ENCODE measurements around the gene ATP5PD.
"Not testable (repeated sequence)": the region's sequence is repeated elsewhere in the genome, so short reads cannot be mapped to it uniquely, and the experiment has no call there.

GRCh38 chr17:75071478-75072271 lies 24.9 kb upstream of the ATP5PD start:
- TF ChIP-seq, protein P1, sequence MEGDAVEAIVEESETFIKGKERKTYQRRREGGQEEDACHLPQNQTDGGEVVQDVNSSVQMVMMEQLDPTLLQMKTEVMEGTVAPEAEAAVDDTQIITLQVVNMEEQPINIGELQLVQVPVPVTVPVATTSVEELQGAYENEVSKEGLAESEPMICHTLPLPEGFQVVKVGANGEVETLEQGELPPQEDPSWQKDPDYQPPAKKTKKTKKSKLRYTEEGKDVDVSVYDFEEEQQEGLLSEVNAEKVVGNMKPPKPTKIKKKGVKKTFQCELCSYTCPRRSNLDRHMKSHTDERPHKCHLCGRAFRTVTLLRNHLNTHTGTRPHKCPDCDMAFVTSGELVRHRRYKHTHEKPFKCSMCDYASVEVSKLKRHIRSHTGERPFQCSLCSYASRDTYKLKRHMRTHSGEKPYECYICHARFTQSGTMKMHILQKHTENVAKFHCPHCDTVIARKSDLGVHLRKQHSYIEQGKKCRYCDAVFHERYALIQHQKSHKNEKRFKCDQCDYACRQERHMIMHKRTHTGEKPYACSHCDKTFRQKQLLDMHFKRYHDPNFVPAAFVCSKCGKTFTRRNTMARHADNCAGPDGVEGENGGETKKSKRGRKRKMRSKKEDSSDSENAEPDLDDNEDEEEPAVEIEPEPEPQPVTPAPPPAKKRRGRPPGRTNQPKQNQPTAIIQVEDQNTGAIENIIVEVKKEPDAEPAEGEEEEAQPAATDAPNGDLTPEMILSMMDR (IDR thresholded peaks at IDR 0.05): not testable (repeated sequence)
- TF ChIP-seq FOXP4 (CRISPR knock-in tag; IDR thresholded peaks at IDR 0.05); CREB1 (CRISPR knock-in tag; IDR thresholded peaks at IDR 0.05); HMGA2 (CRISPR knock-in tag; IDR thresholded peaks at IDR 0.05); JUN (CRISPR knock-in tag; IDR thresholded peaks at IDR 0.05); ZNF232 (CRISPR knock-in tag; IDR thresholded peaks at IDR 0.05); USF2 (CRISPR knock-in tag; IDR thresholded peaks at IDR 0.05); ZNF219 (CRISPR knock-in tag; IDR thresholded peaks at IDR 0.05; ENCODE audit: borderline replicate concordance); ETV6 (CRISPR knock-in tag; IDR thresholded peaks at IDR 0.05): not testable (repeated sequence)
- TF ChIP-seq, protein P2, sequence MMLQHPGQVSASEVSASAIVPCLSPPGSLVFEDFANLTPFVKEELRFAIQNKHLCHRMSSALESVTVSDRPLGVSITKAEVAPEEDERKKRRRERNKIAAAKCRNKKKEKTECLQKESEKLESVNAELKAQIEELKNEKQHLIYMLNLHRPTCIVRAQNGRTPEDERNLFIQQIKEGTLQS (CRISPR knock-in tag; conservative IDR thresholded peaks at IDR 0.05): not testable (repeated sequence)
- TF ChIP-seq, protein P3, sequence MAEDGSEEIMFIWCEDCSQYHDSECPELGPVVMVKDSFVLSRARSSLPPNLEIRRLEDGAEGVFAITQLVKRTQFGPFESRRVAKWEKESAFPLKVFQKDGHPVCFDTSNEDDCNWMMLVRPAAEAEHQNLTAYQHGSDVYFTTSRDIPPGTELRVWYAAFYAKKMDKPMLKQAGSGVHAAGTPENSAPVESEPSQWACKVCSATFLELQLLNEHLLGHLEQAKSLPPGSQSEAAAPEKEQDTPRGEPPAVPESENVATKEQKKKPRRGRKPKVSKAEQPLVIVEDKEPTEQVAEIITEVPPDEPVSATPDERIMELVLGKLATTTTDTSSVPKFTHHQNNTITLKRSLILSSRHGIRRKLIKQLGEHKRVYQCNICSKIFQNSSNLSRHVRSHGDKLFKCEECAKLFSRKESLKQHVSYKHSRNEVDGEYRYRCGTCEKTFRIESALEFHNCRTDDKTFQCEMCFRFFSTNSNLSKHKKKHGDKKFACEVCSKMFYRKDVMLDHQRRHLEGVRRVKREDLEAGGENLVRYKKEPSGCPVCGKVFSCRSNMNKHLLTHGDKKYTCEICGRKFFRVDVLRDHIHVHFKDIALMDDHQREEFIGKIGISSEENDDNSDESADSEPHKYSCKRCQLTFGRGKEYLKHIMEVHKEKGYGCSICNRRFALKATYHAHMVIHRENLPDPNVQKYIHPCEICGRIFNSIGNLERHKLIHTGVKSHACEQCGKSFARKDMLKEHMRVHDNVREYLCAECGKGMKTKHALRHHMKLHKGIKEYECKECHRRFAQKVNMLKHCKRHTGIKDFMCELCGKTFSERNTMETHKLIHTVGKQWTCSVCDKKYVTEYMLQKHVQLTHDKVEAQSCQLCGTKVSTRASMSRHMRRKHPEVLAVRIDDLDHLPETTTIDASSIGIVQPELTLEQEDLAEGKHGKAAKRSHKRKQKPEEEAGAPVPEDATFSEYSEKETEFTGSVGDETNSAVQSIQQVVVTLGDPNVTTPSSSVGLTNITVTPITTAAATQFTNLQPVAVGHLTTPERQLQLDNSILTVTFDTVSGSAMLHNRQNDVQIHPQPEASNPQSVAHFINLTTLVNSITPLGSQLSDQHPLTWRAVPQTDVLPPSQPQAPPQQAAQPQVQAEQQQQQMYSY (CRISPR knock-in tag; IDR thresholded peaks at IDR 0.05): not testable (repeated sequence)
- TF ChIP-seq, protein P4, sequence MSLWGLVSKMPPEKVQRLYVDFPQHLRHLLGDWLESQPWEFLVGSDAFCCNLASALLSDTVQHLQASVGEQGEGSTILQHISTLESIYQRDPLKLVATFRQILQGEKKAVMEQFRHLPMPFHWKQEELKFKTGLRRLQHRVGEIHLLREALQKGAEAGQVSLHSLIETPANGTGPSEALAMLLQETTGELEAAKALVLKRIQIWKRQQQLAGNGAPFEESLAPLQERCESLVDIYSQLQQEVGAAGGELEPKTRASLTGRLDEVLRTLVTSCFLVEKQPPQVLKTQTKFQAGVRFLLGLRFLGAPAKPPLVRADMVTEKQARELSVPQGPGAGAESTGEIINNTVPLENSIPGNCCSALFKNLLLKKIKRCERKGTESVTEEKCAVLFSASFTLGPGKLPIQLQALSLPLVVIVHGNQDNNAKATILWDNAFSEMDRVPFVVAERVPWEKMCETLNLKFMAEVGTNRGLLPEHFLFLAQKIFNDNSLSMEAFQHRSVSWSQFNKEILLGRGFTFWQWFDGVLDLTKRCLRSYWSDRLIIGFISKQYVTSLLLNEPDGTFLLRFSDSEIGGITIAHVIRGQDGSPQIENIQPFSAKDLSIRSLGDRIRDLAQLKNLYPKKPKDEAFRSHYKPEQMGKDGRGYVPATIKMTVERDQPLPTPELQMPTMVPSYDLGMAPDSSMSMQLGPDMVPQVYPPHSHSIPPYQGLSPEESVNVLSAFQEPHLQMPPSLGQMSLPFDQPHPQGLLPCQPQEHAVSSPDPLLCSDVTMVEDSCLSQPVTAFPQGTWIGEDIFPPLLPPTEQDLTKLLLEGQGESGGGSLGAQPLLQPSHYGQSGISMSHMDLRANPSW (CRISPR knock-in tag; conservative IDR thresholded peaks at IDR 0.05; ENCODE audit: low read depth): not testable (repeated sequence)
- TF ChIP-seq, protein P5, sequence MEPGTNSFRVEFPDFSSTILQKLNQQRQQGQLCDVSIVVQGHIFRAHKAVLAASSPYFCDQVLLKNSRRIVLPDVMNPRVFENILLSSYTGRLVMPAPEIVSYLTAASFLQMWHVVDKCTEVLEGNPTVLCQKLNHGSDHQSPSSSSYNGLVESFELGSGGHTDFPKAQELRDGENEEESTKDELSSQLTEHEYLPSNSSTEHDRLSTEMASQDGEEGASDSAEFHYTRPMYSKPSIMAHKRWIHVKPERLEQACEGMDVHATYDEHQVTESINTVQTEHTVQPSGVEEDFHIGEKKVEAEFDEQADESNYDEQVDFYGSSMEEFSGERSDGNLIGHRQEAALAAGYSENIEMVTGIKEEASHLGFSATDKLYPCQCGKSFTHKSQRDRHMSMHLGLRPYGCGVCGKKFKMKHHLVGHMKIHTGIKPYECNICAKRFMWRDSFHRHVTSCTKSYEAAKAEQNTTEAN (CRISPR knock-in tag; IDR thresholded peaks at IDR 0.05): not testable (repeated sequence)

Measured in WTC11 (cell line).